Hepatocyte (in vitro differentiated cells): ENCODE results near the gene SLC25A13. TPM values are rescaled to one million over a fixed set of nuclear protein-coding genes. Genes with fewer than 3 reads are reported as not detected.

Source experiments
- DNase-seq: peaks from one replicate; pipeline ENCODE4 v3.0.0-alpha.2; 2016; ENCODE audit warnings: low spot score
- H2AFZ ChIP-seq: fragments of 200-600 bp; sonication (generic); 2 replicates; pipeline ENCODE4 v1.6.0; 2016; ENCODE audit warnings: antibody characterized with exemption, mild to moderate bottlenecking
- H3K27ac ChIP-seq: fragments of 200-600 bp; sonication (generic); 2 replicates; pipeline ENCODE4 v1.5.1; 2016; ENCODE audit warnings: mild to moderate bottlenecking
- H3K27me3 ChIP-seq: fragments of 200-600 bp; sonication (generic); 2 replicates; pipeline ENCODE4 v1.6.1; 2016
- H3K36me3 ChIP-seq: fragments of 200-600 bp; sonication (generic); replicated peaks from 2 replicates; pipeline ENCODE4 v1.5.1; 2016; ENCODE audit warnings: low read depth; ENCODE audit not compliant: insufficient read depth
- H3K4me1 ChIP-seq: fragments of 200-600 bp; sonication (generic); 2 replicates; pipeline ENCODE4 v1.5.1; 2016; ENCODE audit warnings: mild to moderate bottlenecking, moderate library complexity; ENCODE audit not compliant: insufficient read depth
- H3K4me2 ChIP-seq: fragments of 200-600 bp; sonication (generic); 2 replicates; pipeline ENCODE4 v1.6.0; 2016
- H3K4me3 ChIP-seq: fragments of 200-600 bp; sonication (generic); 2 replicates; pipeline ENCODE4 v1.5.1; 2016; ENCODE audit warnings: mild to moderate bottlenecking
- H3K79me2 ChIP-seq: fragments of 200-600 bp; sonication (generic); 2 replicates; pipeline ENCODE4 v1.6.0; 2017; ENCODE audit warnings: mild to moderate bottlenecking
- H3K9me2 ChIP-seq: fragments of 200-600 bp; sonication (generic); replicated peaks from 2 replicates; pipeline ENCODE4 v1.6.0; 2017; ENCODE audit warnings: mild to moderate bottlenecking; ENCODE audit not compliant: insufficient read depth
- H3K9me3 ChIP-seq: fragments of 200-600 bp; sonication (generic); 2 replicates; pipeline ENCODE4 v1.5.1; 2016; ENCODE audit warnings: low read depth, mild to moderate bottlenecking
- H4K20me1 ChIP-seq: fragments of 200-600 bp; sonication (generic); 2 replicates; pipeline ENCODE4 v1.6.0; 2016; ENCODE audit warnings: mild to moderate bottlenecking; ENCODE audit not compliant: insufficient read depth, poor library complexity, severe bottlenecking
- EZH2 ChIP-seq: fragments of 200-600 bp; sonication (generic); IDR thresholded peaks from 2 replicates; pipeline ENCODE4 v1.6.1; 2016; ENCODE audit warnings: antibody characterized with exemption, mild to moderate bottlenecking, borderline replicate concordance
- EZH2phosphoT487 ChIP-seq: fragments of 200-600 bp; sonication (generic); IDR thresholded peaks from one replicate; pipeline ENCODE4 v1.6.1; 2018; ENCODE audit warnings: antibody characterized with exemption, mild to moderate bottlenecking, low read depth, moderate library complexity; ENCODE audit not compliant: unreplicated experiment, severe bottlenecking
- WGBS: methylation state at CpG from one replicate; pipeline ENCODE4 v1.1.6; 2016; ENCODE audit warnings: low lambda C conversion rate; ENCODE audit errors: missing lambda C conversion rate; 5-methylcytosine and 5-hydroxymethylcytosine counted together
- polyA plus RNA-seq: library from polyadenylated mRNA; unstranded; fragments of >200 nt; fragmentation: Nextera tagmentation; extraction: Ambion mirVana; gene quantifications from 2 replicates; pipeline ENCODE4 v1.2.1, GENCODE V29; 2016
- total RNA-seq: library from RNA; depleted of rRNA; stranded (reverse); fragments of >200 nt; gene quantifications from 2 replicates; pipeline ENCODE4 v1.2.3, GENCODE V29; 2014
- TF ChIP-seq, protein P1 (sequence below): fragments of 200-600 bp; sonication (generic); IDR thresholded peaks from 2 replicates; pipeline ENCODE4 v1.5.1; 2016; ENCODE audit warnings: antibody characterized with exemption, mild to moderate bottlenecking; ENCODE audit not compliant: poor library complexity

The SLC25A13 gene
- total and polyA plus RNA-seq, 2 experiments from 2014 or later: 37.5 to 55.1 TPM

- H4K20me1 ChIP-seq: no peaks in the 10 kb centered on the region
- H3K4me3 ChIP-seq: no peak overlapping the region
- no peak overlapping the region for H3K27ac ChIP-seq
- DNase-seq: no peak
- no peaks in the 10 kb centered on the region for H3K36me3 ChIP-seq
- H3K4me1 ChIP-seq: no peaks in the 10 kb centered on the region
- H2AFZ ChIP-seq: no peak overlapping the region
- no peaks in the 10 kb centered on the region for H3K9me2 ChIP-seq
- H3K27me3 ChIP-seq: no peaks in the 10 kb centered on the region
- TF ChIP-seq EZH2phosphoT487 (no peak), EZH2 (no peak)
- TF ChIP-seq, protein P1, sequence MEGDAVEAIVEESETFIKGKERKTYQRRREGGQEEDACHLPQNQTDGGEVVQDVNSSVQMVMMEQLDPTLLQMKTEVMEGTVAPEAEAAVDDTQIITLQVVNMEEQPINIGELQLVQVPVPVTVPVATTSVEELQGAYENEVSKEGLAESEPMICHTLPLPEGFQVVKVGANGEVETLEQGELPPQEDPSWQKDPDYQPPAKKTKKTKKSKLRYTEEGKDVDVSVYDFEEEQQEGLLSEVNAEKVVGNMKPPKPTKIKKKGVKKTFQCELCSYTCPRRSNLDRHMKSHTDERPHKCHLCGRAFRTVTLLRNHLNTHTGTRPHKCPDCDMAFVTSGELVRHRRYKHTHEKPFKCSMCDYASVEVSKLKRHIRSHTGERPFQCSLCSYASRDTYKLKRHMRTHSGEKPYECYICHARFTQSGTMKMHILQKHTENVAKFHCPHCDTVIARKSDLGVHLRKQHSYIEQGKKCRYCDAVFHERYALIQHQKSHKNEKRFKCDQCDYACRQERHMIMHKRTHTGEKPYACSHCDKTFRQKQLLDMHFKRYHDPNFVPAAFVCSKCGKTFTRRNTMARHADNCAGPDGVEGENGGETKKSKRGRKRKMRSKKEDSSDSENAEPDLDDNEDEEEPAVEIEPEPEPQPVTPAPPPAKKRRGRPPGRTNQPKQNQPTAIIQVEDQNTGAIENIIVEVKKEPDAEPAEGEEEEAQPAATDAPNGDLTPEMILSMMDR: no peak
- H3K4me2 ChIP-seq: no peak overlapping the region
- no peaks in the 10 kb centered on the region for H3K9me3 ChIP-seq
- WGBS: 96% methylated on average over 1 of the region's 1 CpG
- peaks cover 20% of the 10 kb centered on the region for H3K79me2 ChIP-seq
Observed at GRCh38 chr7:96266580-96266979, 55.3 kb downstream of the SLC25A13 start.

DNA sequence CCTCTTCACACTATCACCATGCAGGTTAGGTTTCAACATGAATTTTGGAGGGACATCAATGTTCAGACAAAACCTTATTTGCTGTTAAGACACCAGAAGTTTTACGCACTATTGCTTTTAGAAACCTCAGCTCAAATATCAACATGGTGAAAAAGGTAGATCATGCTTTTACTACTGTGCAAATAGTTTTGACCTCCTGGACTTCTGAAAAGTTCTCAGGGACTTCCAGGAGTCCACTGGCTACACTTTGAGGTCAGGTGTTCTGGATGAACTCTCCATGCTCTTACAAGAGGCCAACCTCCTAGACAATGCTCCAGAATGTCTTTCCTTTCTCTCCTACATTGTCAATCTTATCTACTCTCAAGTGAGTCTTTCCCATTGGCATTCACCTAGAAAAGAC lies 55.9 kb downstream of the SLC25A13 start:
- H3K79me2 ChIP-seq: peaks cover 25% of the 10 kb centered on the region
- H3K9me2 ChIP-seq: no peaks in the 10 kb centered on the region
- H3K36me3 ChIP-seq: no peaks in the 10 kb centered on the region
- no peak overlapping the region for H3K4me3 ChIP-seq
- H3K4me1 ChIP-seq: no peaks in the 10 kb centered on the region
- no peak overlapping the region for H3K27ac ChIP-seq
- no peak overlapping the region for H3K4me2 ChIP-seq
- WGBS: 77% methylated on average over 1 of the region's 1 CpG
- no peak for DNase-seq
- H3K9me3 ChIP-seq: no peaks in the 10 kb centered on the region
- no peaks in the 10 kb centered on the region for H4K20me1 ChIP-seq
- no peak overlapping the region for H2AFZ ChIP-seq
- TF ChIP-seq, protein P1: no peak
- TF ChIP-seq EZH2 (no peak), EZH2phosphoT487 (no peak)
- H3K27me3 ChIP-seq: no peaks in the 10 kb centered on the region

DNA sequence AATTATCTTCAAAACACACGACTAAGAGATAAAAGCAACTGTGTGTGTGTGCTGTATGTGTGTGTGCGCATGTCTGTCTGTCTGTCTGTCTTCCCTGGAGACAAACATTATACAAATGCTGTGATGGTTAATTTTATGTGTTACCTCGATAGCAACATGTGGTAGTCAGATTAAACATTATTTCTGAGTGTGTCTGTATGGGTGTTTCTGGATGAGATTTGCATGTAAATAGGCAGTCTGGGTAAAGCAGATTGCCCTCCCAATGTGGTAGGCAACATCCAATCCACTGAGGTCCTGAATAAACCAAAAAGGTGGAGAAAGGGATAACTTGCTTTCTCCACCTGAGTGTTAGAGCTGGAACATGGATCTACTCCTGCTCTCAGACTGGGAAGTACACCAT lies 67.9 kb downstream of the SLC25A13 start:
- 87% methylated on average over 3 of the region's 3 CpGs for WGBS
- peaks cover 42% of the 10 kb centered on the region for H3K79me2 ChIP-seq

DNA sequence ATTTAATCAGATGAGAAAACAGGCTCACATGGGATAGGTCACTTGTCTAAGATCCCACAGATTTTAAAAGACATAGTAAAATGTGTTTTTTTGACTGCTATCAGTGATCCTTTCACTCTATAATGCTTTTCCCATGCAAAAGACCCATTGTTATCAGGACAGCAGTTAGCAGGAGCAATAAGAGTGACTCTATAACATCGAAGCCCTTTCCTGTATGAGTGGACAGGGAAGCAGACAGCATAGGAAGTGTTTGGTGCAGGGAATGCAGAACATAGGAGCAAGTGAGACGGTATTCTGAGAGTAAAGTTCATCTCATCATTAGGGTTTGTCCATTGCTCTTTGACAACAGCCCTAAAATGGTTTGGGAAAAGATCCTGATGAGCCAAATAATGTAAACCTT lies 68.5 kb downstream of the SLC25A13 start:
- no peaks in the 10 kb centered on the region for H3K9me2 ChIP-seq
- no peaks in the 10 kb centered on the region for H4K20me1 ChIP-seq
- H3K4me1 ChIP-seq: no peaks in the 10 kb centered on the region
- no peaks in the 10 kb centered on the region for H3K27me3 ChIP-seq
- TF ChIP-seq EZH2: no peak
- TF ChIP-seq, protein P1: no peak
- no peak for TF ChIP-seq EZH2phosphoT487
- H3K4me2 ChIP-seq: no peak overlapping the region
- H3K27ac ChIP-seq: no peak overlapping the region
- no peak for DNase-seq
- no peaks in the 10 kb centered on the region for H3K9me3 ChIP-seq
- no peak overlapping the region for H3K4me3 ChIP-seq
- H2AFZ ChIP-seq: no peak overlapping the region
- 42% methylated on average over 2 of the region's 2 CpGs for WGBS
- H3K36me3 ChIP-seq: no peaks in the 10 kb centered on the region
- peaks cover 37% of the 10 kb centered on the region for H3K79me2 ChIP-seq

More for the DNA sequence above, 67.9 kb downstream of the SLC25A13 start:
- no peak for DNase-seq
- TF ChIP-seq EZH2: no peak
- Histone ChIP-seq H3K9me3 (no peaks in the 10 kb centered on the region), H4K20me1 (peaks cover 2% of the 10 kb centered on the region), H3K9me2 (no peaks in the 10 kb centered on the region), H2AFZ (no peak overlapping the region), H3K36me3 (no peaks in the 10 kb centered on the region), H3K27ac (no peak overlapping the region), H3K4me1 (no peaks in the 10 kb centered on the region), H3K4me2 (no peak overlapping the region), H3K27me3 (no peaks in the 10 kb centered on the region), H3K4me3 (no peak overlapping the region)
